Spinal cord (tissue), 10 donors: ENCODE data around the gene ME1. TPM values are rescaled to one million over a fixed set of nuclear protein-coding genes. Genes with fewer than 3 reads are reported as not detected.
A peak's percentile ranks its signal among the peaks of the same experiment; 100 is the strongest.

ENCODE experiments used
- DNase-seq, 6 donors: peaks; one replicate each; pipeline versions ENCODE4 v3.0.0 to v3.0.0-alpha.2; 2013 to 2015; ENCODE audit warnings: low spot score in 6 of 6, low read depth in 4 of 6
- H3K27ac ChIP-seq: one replicate; pipeline ENCODE4 v1.5.1; 2013; ENCODE audit warnings: low read depth, low read length, control low read depth
- H3K27me3 ChIP-seq: one replicate; pipeline ENCODE4 v1.6.1; 2013; ENCODE audit warnings: low read length; ENCODE audit not compliant: control insufficient read depth, insufficient read depth
- H3K36me3 ChIP-seq: one replicate; pipeline ENCODE4 v1.6.1; 2013; ENCODE audit warnings: low read length; ENCODE audit not compliant: control insufficient read depth, insufficient read depth
- H3K4me1 ChIP-seq: one replicate; pipeline ENCODE4 v1.6.1; 2013; ENCODE audit warnings: low read length; ENCODE audit not compliant: control insufficient read depth, insufficient read depth
- H3K4me3 ChIP-seq: one replicate; pipeline ENCODE4 v1.5.1; 2013; ENCODE audit warnings: low read depth, low read length, control low read depth
- H3K9me3 ChIP-seq: one replicate; pipeline ENCODE4 v1.6.1; 2013; ENCODE audit warnings: low read length; ENCODE audit not compliant: control insufficient read depth, insufficient read depth
- WGBS: methylation state at CpG from one replicate; pipeline ENCODE4 v1.1.5; 2013; ENCODE audit warnings: missing lambda C conversion rate; ENCODE audit not compliant: insufficient coverage; 5-methylcytosine and 5-hydroxymethylcytosine counted together
- long read RNA-seq, 4 donors: transcript quantifications; one replicate each; lab custom pipeline, GENCODE V29; 2026
- polyA plus RNA-seq, 2 donors: library from polyadenylated mRNA; unstranded; fragments of 120-200 nt; gene quantifications; one replicate each; pipeline ENCODE4 v1.2.1, GENCODE V29; 2013; ENCODE audit not compliant: insufficient read length in 2 of 2
- total RNA-seq, 2 donors: library from RNA; depleted of rRNA in 1 of 2; stranded (reverse); fragments of 120-200 nt in 1 of 2; fragments of >200 nt in 1 of 2; gene quantifications; one replicate each; pipeline versions ENCODE4 v1.2.3 to v1.2.4, GENCODE V29; 2013 to 2014
- donor health status: healthy.

ME1 gene
- total RNA-seq (10 to 100 TPM in 1 of 2 donors, 1 to 10 TPM in 1; 8.4 to 23.8 TPM), polyA plus RNA-seq (10 to 100 TPM; 16.5 to 20.6 TPM)
- long read RNA-seq, donor 1, transcript ME1-201 (14 exons, 3,371 nt) = major isoform, 7 of 7 reads
- long read RNA-seq, donor 1, partial matches to known transcripts = 0 of 7 reads
- long read RNA-seq, donor 1, other reads (novel, unspliced or antisense) = 0 of 7 reads
- long read RNA-seq, donor 2, partial matches to known transcripts = 0 of 2 reads
- long read RNA-seq, donor 2, other reads (novel, unspliced or antisense) = 0 of 2 reads
- long read RNA-seq, donor 3, partial matches to known transcripts = 0 of 2 reads
- long read RNA-seq, donor 3, other reads (novel, unspliced or antisense) = 0 of 2 reads
- long read RNA-seq, donor 4, partial matches to known transcripts = 0 of 1 reads
- long read RNA-seq, donor 4, other reads (novel, unspliced or antisense) = 0 of 1 reads

DNA sequence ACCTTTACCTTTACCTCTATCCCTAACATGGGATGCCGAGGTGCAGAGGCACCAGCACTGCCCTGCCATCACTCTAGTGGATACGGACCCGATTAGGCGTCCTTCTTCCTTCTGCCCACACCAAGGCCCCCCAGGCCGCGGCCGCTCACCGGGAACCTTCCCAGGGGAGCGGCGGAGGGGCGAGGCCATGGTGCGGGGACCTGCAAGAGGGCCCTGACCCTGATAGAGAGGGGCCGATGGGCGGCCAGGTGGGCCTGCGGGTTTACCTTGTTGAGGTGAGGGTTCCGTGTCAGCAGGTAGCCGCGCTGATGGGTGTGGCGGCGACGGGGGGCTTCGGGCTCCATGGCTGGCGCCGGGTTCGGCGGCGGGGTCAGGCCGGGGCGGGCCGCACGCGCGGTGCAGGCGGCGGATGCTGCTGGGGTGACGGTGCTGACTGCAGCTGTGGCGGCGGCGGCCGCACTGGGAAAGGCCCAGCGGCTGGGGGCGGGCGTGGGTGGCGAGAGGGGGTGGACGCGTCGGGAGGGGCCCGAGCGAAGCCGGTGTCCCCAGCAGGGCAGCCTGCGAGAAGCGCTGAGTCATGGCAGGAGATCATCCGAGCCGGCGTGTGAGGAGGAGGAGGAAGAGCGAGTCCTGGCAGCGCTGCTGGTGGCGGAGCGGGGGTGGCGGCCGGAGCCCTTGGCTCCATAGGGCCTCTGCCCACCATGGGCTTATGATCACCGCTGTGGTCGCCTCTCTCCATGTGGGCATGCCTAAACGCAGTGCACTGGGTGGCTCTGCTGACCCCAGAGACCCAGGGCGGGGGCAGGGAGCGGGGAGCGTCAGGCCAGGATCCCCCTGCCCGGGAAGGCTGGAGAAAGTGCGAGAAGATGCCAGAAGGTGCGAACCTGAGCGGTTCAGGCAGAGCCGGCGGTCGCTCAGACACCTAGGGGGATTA is at the start of gene ME1:
Gene ME1, minus strand, starts transcription at position 441 of the 934 bp plus-strand sequence. Its CDS starts 97 bp downstream, at position 344.
- 7% methylated on average over 72 of the region's 74 CpGs for WGBS
- no peaks in the 10 kb centered on the region for H3K9me3 ChIP-seq
- H3K4me1 ChIP-seq = peaks cover 14% of the 10 kb centered on the region
- H3K36me3 ChIP-seq = no peaks in the 10 kb centered on the region
- peak within 1 kb of the TSS; percentile 25 for H3K27ac ChIP-seq
- H3K4me3 ChIP-seq = peak within 1 kb of the TSS; percentile 64
- H3K27me3 ChIP-seq = no peaks in the 10 kb centered on the region
- DNase-seq = peak in 3 of 6 donors; percentile 12 to 77 (median 66)

DNA sequence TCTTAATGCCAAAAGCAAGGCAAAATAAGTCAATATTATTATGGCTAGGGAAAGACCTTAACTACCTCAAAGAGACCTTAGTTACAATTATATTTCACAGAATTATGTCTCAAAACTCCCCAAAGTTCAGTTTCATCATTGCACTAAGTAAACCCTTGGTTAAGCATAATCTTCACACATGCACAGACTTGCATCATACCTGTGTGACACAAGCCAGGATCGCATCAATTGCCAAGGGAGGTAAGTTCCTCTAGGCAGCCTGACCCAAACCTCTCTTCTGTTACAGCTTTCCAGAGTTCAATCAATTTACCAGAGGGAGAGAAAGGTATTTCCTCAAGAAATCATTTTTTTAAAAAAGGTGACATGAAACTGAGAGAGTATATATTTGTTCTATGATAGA is 49.6 kb upstream of the ME1 start:
- no peaks in the 10 kb centered on the region for H3K4me1 ChIP-seq
- H3K9me3 ChIP-seq = no peaks in the 10 kb centered on the region
- no peak overlapping the region for H3K4me3 ChIP-seq
- DNase-seq = no peak
- no peaks in the 10 kb centered on the region for H3K27me3 ChIP-seq
- H3K36me3 ChIP-seq = no peaks in the 10 kb centered on the region
- WGBS = 80% methylated on average over 1 of the region's 1 CpG
- H3K27ac ChIP-seq = no peak overlapping the region

DNA sequence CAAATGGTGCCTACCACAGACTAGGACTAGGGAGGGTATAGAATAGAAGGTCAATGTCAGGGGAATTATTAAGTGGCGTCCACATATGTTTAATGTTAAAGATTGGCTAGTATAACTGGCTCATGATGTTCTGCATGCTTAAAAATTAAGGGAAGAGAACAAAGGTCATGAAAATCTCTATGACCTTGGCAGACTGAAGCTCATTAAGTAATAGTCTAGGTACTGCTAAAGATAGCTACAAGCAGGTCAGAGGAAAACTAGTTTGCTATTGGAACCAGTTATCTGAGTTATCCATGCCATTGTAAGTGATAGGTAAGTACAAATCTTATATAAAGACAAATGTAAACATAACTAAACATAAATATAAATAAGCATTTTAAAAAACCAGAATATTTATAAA is 48.5 kb upstream of the ME1 start:
- Histone ChIP-seq H3K4me3 (no peak overlapping the region), H3K36me3 (no peaks in the 10 kb centered on the region), H3K27ac (no peak overlapping the region), H3K9me3 (no peaks in the 10 kb centered on the region), H3K27me3 (no peaks in the 10 kb centered on the region), H3K4me1 (no peaks in the 10 kb centered on the region)
- 93% methylated on average over 1 of the region's 1 CpG for WGBS
- no peak for DNase-seq

DNA sequence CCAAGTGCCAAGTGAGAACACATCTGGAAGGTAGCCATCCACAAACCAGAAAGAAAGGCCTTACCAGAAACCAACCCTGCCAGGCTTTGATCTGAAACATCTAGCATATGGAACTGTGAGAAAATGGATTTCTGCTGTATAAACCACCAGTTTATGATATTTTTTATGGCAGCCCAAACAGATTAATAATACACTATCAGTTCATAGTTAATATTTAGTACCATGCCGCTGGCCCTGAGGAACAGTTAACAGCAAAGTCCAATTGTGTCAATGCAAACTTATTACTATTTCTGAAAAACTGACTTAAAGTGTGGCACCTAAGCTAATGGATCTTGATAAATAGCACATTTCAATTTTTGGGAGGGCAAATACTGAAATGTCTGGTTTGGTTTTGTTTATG is 46.1 kb upstream of the ME1 start:
- H3K27me3 ChIP-seq = no peaks in the 10 kb centered on the region
- no peak overlapping the region for H3K27ac ChIP-seq
- H3K4me3 ChIP-seq = no peak overlapping the region

DNA sequence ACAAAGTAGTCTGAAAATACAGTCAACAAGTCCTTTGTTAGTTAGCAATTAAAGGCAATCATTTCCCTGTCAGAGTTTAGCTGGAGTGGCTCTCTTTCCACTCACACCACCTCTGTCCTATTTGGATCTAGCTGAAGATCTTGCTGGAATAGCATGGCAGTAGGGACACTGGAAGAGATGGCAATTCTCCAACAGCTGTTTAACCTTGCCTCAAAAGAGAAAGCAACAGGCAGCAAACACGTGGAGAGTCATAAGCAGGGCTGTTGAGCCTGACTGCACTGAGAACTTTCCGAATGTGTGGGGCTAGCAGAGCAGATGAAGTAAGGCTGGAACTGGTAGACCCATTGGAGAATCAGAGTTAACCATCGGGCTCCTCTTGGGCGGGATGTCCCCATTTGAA is 43.5 kb upstream of the ME1 start:
- H3K9me3 ChIP-seq = no peaks in the 10 kb centered on the region
- 33% methylated on average over 2 of the region's 4 CpGs for WGBS
- no peaks in the 10 kb centered on the region for H3K4me1 ChIP-seq
- no peak overlapping the region for H3K27ac ChIP-seq
- no peak overlapping the region for H3K4me3 ChIP-seq
- DNase-seq = peak in 3 of 6 donors; percentile 2 to 21 (median 4)
- no peaks in the 10 kb centered on the region for H3K36me3 ChIP-seq
- H3K27me3 ChIP-seq = no peaks in the 10 kb centered on the region

More for the DNA sequence above, 46.1 kb upstream of the ME1 start:
- Histone ChIP-seq H3K9me3 (no peaks in the 10 kb centered on the region), H3K4me1 (no peaks in the 10 kb centered on the region), H3K36me3 (no peaks in the 10 kb centered on the region)
- WGBS = no CpG with 5 or more reads among the region's 1 CpG
- no peak for DNase-seq

DNA sequence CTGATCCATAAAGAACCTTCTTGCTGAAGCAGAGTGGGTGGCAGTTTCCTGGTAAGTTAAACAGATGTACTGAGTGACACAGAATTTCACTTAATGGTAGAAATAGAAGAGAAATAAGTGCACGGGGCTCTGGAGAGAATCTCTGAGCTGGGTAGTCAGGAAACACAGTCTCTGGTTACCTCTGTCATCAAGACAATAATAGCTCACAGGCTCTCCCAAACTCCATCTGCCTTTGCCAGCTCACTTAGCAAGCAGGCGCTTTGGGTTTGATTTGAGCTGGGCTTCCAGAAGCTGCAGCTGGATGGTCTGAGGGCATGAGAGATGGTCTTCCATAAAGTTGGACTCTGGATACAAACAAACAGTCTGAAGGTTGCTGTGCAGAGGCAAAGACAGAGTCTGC is 41.9 kb upstream of the ME1 start:
- Histone ChIP-seq H3K9me3 (no peaks in the 10 kb centered on the region), H3K27me3 (no peaks in the 10 kb centered on the region), H3K4me3 (no peak overlapping the region), H3K36me3 (no peaks in the 10 kb centered on the region), H3K4me1 (no peaks in the 10 kb centered on the region), H3K27ac (no peak overlapping the region)
- WGBS = 100% methylated on average over 1 of the region's 2 CpGs
- no peak for DNase-seq

DNA sequence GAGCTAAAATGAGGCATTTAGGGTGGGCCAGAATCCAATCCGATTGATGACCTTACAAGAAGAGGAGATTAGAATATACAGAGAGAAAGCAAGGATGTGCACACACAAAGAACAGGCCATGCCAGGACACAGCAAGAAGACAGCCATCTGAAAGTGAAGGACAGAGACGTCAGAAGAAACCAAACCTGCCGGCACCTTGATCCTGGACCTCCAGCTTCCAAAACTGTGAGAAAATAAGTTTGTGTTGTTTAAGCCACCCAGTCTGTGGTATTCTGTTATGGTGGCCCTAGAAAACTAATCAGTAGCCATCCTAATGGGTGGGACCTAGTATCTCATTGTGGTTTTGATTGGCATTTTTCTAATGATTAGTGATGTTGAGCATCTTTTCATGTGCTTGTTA is 39.7 kb upstream of the ME1 start:
- 95% methylated on average over 2 of the region's 3 CpGs for WGBS
- Histone ChIP-seq H3K4me3 (no peak overlapping the region), H3K27ac (no peak overlapping the region), H3K27me3 (no peaks in the 10 kb centered on the region), H3K4me1 (no peaks in the 10 kb centered on the region), H3K9me3 (no peaks in the 10 kb centered on the region), H3K36me3 (no peaks in the 10 kb centered on the region)
- no peak for DNase-seq

DNA sequence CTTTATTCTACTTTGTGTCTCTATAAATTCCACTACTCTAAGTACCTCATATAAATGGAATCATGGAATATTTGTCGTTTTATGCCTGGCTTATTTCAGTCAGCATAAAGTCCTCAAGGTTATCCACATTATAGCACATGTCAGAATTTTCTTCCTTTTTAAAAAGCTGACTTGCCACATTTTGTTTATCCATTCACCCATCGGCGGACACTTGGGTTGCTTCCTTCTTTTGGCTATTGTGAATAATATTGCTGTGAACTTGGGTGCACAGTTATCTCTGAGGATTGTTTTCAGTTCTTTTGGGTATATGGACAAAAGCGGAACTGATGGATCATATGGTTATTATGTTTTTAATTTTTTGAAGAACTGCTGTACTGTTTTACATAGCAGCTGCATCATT is 39.1 kb upstream of the ME1 start:
- WGBS = 86% methylated on average over 1 of the region's 4 CpGs

DNA sequence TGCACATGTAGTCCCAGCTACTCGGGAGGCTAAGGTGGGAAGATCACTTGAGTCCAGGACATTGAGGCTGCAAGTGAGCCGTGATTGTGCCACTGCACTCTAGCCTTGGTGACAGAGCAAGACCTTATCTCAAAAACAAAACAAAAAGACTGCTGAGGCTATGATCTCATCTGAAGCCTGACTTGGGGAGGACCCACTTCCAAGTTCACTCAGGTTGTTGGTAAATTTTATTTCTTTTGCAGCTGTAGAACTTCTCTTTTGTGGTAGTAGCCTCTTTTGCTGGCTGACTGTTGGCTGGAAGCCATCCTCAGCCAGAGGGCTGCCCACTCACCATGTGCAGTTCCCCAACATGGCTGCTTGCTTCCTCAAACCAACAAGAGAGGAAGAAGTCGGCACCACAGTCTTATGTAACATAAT is 36.8 kb upstream of the ME1 start:
- Histone ChIP-seq H3K36me3 (no peaks in the 10 kb centered on the region), H3K27me3 (no peaks in the 10 kb centered on the region), H3K27ac (no peak overlapping the region), H3K4me1 (no peaks in the 10 kb centered on the region), H3K9me3 (no peaks in the 10 kb centered on the region), H3K4me3 (no peak overlapping the region)
- no peak for DNase-seq
- WGBS = 100% methylated on average over 1 of the region's 3 CpGs

More for the DNA sequence above, 39.1 kb upstream of the ME1 start:
- H3K9me3 ChIP-seq = no peaks in the 10 kb centered on the region
- no peak overlapping the region for H3K4me3 ChIP-seq
- no peaks in the 10 kb centered on the region for H3K36me3 ChIP-seq
- H3K4me1 ChIP-seq = no peaks in the 10 kb centered on the region
- DNase-seq = no peak
- H3K27me3 ChIP-seq = no peaks in the 10 kb centered on the region
- no peak overlapping the region for H3K27ac ChIP-seq
